Measurements from ENCODE around the gene RPL36.

GRCh38 chr19:5678071-5678718 is 11.9 kb upstream of the RPL36 start:
- TF ChIP-seq CTCF (conservative IDR thresholded peaks at IDR 0.05; ENCODE audit: low read length) (no peak), EZH2phosphoT487 (IDR thresholded peaks at IDR 0.05; ENCODE audit: borderline replicate concordance) (no peak)

Data from Loucy (cell line).